HG02870 (cell line): Measurements from ENCODE around the gene NEDD1.

Source experiments
- ATAC-seq: cut with Tn5 transposase; IDR thresholded peaks from one replicate; pipeline ENCODE4 v1.9.1; 2021; ENCODE audit warnings: mild to moderate bottlenecking, moderate library complexity; ENCODE audit not compliant: unreplicated experiment

NEDD1 gene, protein sequence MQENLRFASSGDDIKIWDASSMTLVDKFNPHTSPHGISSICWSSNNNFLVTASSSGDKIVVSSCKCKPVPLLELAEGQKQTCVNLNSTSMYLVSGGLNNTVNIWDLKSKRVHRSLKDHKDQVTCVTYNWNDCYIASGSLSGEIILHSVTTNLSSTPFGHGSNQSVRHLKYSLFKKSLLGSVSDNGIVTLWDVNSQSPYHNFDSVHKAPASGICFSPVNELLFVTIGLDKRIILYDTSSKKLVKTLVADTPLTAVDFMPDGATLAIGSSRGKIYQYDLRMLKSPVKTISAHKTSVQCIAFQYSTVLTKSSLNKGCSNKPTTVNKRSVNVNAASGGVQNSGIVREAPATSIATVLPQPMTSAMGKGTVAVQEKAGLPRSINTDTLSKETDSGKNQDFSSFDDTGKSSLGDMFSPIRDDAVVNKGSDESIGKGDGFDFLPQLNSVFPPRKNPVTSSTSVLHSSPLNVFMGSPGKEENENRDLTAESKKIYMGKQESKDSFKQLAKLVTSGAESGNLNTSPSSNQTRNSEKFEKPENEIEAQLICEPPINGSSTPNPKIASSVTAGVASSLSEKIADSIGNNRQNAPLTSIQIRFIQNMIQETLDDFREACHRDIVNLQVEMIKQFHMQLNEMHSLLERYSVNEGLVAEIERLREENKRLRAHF

GRCh38 chr12:96906849-96907670 is at the start of gene NEDD1:
NEDD1 (plus strand) TSS chr12:96907257; CDS start chr12:96909760, 2,503 bp downstream.
- peak; percentile 92 for ATAC-seq

GRCh38 chr12:96858162-96858561 is 48.9 kb upstream of the NEDD1 start:
- ATAC-seq, result no peak

GRCh38 chr12:96861656-96862055 is 45.4 kb upstream of the NEDD1 start:
- ATAC-seq, result no peak

GRCh38 chr12:96862326-96862725 is 44.7 kb upstream of the NEDD1 start:
- no peak for ATAC-seq

DNA sequence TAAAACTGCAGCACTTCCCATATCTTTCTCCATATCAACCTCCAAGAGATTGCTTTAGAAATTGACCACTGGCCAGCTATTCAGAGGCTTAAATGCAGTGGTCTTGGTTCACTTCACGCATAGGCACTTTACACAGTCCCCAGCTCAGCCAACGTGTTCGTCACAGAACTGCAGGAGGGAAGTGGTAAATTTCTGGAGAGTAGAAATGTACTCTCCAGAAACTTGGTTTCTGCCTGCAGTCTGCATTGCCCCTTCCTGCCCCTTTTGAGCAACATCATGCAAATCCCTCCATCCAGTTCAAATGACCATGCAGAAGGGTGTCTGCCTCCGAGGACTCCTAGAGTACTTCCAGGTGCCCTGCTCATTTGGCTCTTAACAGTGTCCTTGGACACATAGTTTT is 42.7 kb upstream of the NEDD1 start:
- ATAC-seq, result no peak

DNA sequence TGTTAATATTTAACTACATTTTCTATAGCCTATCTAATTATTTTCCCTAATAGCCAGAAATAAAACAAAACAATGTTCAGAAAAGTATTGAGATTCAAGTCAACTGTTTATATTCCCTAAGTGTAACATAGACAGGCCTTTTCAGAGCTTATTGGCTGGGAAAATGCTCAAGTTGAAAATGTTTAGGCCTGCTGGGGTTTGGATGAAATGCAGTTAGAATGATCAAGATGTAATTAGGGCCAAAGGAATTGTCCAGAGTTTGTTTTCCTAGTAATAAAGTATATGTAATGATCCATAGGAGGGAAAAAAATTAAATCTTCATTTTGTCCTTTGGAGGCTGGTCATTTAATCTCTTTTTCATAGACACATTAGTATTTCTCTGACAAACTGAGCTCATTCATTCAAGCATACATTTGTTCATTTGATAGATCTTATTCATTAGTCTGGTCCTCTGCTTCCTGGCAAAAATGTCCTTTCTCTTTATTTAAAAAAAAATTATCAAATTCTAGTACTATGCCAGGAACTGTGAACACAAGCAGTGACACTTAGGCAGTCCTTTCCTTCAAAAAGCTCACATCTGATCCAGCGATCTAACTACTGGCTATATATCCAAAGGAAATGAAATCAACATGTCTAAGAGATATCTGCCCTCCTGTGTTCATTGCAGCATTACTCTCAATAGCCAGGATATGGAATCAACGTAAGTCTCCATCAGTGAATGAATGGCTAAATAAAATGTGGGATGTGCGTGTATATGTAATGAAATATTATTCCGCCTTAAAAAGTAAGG is 40.1 kb upstream of the NEDD1 start:
- no peak for ATAC-seq

- ATAC-seq, result no peak
Measured at GRCh38 chr12:96870946-96871345, 36.1 kb upstream of the NEDD1 start.

- ATAC-seq, result no peak
Measured at GRCh38 chr12:96872961-96873360, 34.1 kb upstream of the NEDD1 start.

DNA sequence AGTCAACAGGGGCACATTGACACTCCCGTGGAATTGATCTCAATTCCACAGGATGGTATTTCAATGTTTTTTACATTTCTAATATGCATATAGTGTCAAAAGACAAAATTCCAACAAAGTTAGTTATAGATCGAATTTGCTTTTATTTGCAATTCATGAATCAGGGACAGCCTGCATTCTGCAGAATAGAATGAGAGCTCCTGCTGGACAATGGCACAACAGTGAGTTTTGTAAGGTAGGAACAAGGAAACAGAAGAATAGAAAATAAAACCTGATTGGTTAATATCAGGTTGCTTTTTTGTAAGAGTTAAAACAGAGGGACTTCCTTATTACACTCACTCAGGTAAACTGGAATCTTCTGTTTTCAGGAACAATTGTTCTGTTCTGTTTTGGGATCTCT is 32.8 kb upstream of the NEDD1 start:
- ATAC-seq, result no peak

DNA sequence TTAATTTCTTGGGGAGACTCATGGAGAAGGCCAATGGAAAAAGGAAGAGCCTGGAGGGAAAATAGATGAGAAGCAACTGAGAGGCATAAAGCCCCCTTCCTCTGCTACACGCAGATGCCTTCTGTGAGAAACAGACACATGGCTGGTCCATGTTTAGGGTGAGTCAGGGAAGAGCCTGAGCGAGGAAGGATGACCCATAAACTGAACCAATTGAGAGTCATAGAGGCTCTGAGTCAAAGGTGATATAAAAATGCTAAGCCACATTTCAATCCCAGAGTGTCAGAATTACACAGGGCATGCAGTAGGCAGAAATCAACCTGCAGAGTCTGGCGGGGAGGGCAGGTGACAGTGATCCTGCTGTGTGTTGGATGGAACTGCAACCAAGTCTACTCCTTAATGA is 30.1 kb upstream of the NEDD1 start:
- no peak for ATAC-seq

- no peak for ATAC-seq
Measured at GRCh38 chr12:96878704-96879103, 28.4 kb upstream of the NEDD1 start.

DNA sequence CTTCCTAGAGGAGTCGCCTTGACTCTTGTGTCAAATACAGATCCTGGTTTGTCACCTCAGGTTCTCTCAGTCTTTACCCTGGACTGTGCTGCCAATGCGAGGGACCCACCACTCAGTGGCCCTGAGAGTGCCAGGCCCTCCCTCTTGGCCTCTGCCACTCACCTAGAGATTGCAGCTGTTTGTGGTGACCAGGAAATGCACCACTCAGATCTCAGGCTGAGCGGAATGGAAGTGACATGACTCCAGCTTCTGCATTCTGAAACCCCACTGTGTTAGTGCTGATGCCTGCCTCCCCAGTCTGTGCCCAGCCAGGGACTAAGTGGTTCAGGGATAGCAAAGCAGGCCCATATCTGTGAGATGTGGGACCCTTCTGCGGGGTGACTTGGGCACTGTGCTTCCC is 27.8 kb upstream of the NEDD1 start:
- ATAC-seq, result no peak

DNA sequence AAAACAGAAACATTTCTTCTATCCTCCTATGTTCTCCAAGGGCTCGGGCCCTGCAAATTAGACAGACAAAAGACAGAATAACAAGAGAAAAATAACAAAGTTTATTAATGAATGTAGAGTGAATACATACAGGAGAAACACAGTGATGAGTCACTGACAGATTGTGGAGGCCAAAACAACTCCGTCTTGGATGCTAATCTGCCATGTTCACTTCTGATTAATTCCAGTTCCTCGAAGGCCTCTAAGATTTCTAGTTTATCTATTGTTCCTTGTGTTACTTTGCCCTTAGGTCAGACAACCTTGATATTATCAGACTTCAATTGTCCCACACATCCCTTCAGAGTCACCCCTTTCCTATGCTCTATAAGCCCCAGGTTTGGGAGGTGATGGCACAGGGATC is 26.8 kb upstream of the NEDD1 start:
- ATAC-seq, result no peak

DNA sequence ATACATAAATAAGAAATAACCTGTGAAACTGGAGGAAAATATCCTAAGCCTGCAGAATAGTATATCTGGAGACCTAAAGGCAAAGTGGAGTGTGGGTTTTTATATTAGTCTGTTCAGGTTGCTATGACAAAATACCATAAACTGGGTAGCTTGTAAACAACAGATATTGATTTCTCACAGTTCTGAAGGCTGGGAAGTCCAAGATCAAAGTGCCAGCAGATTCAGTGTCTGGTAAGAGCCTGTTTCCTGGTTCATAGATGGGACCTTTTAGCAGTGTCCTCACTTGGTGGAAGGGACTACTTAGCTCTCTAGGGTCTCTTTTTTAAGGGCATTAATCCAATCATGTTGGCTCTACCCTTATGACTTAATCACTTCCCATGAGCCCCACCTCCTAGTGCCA is 25.4 kb upstream of the NEDD1 start:
- no peak for ATAC-seq

DNA sequence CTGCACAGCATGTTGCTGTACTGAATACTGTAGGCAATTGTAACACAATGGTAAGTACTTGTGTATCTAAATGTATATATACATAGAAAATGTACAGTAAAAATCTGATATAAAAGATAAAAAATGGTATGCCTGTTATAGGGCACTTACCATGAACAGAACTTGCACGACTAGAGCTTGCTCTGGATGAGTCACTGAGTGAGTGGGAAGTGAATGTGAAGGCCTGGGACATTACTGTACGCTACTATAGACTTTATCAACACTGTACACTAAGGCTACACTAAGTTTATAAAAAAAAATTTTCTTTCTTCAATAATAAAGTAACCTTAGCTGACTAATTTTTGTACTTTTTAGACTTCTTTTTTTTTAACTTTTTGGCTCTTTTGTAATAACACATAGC is 24.2 kb upstream of the NEDD1 start:
- ATAC-seq, result no peak

DNA sequence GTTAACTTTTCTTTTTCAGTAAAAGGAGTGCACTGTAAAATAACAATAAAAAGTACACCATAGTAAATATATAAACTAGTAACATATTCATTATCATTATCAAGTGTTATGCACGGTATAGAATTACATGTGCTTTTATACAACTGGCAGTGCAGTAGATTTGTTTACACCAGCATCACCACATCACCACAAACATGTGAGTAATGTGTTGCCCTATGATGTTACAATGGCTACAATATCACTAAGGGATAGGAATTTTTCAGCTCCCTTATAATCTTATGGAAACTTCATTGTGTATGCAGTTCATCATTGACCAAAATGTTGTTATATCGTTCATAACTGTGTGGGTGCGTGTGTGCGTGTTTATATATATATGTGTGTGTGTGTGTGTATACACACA is 23.5 kb upstream of the NEDD1 start:
- no peak for ATAC-seq

- no peak for ATAC-seq
Measured at GRCh38 chr12:96886998-96887677, 19.9 kb upstream of the NEDD1 start.

- ATAC-seq, result no peak
Measured at GRCh38 chr12:96889273-96889933, 17.7 kb upstream of the NEDD1 start.

DNA sequence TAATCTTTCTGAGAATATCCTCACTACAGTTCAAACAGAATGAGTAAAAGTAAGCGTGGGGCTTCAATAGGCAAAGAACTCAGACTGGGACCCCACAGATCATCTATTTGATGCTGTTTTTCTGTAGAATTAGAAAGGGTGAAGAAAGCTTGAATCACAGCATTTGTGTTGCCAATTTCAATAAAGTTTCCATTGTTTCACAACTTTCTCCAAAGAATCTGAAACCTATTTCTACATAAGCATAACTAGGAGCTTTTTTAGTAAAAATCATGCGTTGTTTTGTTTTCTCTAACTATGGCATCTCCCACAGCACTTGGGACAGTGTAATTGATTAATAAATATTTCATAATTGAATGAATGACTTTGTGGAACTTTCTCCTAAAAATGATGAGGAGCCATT is 16.7 kb upstream of the NEDD1 start:
- no peak for ATAC-seq

DNA sequence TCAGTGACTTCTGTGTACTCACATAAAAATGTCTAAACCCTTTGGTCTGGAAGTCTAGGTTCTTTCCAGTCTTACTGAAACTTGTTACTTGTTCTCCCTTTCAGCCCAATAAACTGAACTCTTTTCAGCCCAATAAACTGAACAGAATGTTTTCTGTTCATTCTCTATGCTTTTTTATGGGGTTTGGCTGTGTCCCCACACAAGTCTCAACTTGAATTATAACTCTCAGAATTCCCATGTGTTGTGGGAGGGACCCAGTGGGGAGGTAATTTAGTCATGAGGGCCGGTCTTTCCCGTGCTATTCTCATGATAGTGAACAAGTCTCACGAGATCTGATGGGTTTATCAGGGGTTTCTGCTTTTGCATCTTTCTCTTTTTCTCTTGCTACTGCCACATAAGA is 15.0 kb upstream of the NEDD1 start:
- ATAC-seq, result no peak
